Adipose tissue (tissue), 3 donors: ENCODE data around the gene UQCRC2. TPM values are rescaled to one million over a fixed set of nuclear protein-coding genes. Genes with fewer than 3 reads are reported as not detected.

Source experiments
- H3K27ac ChIP-seq: one replicate; pipeline ENCODE4 v1.5.1; 2013; ENCODE audit warnings: low read depth, low read length
- WGBS, 3 donors: extraction: QIAGEN DNeasy Blood & Tissue Kit; methylation state at CpG; one replicate each; pipeline ENCODE4 v1.1.7; 2013; 5-methylcytosine and 5-hydroxymethylcytosine counted together
- polyA plus RNA-seq, 3 donors: library from polyadenylated mRNA; stranded (reverse); fragments of 200-250 nt; gene quantifications; one replicate each; pipeline ENCODE4 v1.2.3, GENCODE V29; 2013
- donor health status: healthy with polysubstance abuse.
- donor health status: Bipolar disorder and iron deficiency.
- donor health status: healthy.

UQCRC2 gene
- polyA plus RNA-seq, 3 donors, result 93.8 to 219 (median 138) TPM

DNA sequence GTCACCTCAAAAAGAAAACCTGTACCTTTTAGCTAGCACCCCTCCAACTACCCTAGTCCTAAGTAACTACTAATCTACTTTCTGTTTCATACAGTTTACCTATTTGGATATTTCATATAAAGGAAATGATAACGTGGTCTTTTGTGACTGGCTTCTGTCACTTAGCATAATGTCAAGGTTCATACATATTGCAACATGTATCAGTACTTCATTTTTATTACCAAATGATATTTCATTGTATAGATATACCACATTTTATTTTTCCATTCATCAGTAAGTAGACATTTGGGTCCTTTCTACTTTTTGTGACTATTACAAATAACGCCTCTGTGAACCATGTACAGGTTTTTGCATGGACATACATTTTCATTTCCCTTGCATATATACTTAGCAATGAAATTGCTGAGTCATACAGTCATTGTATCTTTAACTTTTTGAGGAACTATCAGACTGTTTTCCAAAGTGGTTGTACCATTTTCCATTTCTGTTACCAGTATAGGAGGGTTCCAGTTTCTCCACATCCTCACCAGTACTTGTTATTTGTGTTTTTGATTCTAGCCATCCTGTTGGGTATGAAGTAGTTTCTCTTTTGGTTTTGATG, 78.4 kb downstream of the UQCRC2 start:
- 68 to 92% (median 91%) methylated on average over 2 of the region's 2 CpGs for WGBS, 3 donors
- no peak overlapping the region for H3K27ac ChIP-seq

Other genes starting within 250 kb of the UQCRC2 start
- 10 to 100 TPM; 12.2 to 16.0 (median 14.1) TPM for gene NPIPB4, start 95.6 kb upstream of the UQCRC2 start, polyA plus RNA-seq
- gene PDZD9, start 47.8 kb downstream of the UQCRC2 start, polyA plus RNA-seq, result not detected
- 10 to 100 TPM in 1 of 3 donors, 1 to 10 TPM in 2; 4.7 to 10.0 (median 9.9) TPM for gene MOSMO, start 54.8 kb downstream of the UQCRC2 start, polyA plus RNA-seq
- under 1 TPM; 0.03 to 0.34 (median 0.13) TPM for gene VWA3A, start 139.2 kb downstream of the UQCRC2 start, polyA plus RNA-seq
- not detected for gene SDR42E2, start 209.1 kb downstream of the UQCRC2 start, polyA plus RNA-seq